Mesothelial cell of epicardium (in vitro differentiated cells): Measurements from ENCODE around the gene BARHL1. TPM values are rescaled to one million over a fixed set of nuclear protein-coding genes. Genes with fewer than 3 reads are reported as not detected.

ENCODE experiments used
- DNase-seq, 2 experiments: peaks; one replicate each; pipeline ENCODE4 v3.0.0; 2021; ENCODE audit warnings: low spot score in 2 of 2; ENCODE audit not compliant: unreplicated experiment in 2 of 2
- H3K27ac Mint-ChIP-seq: 2 replicates; pipeline ENCODE4 v1.8.0; 2021; ENCODE audit warnings: mixed read lengths
- H3K27me3 Mint-ChIP-seq: 2 replicates; pipeline ENCODE4 v1.8.0; 2021; ENCODE audit warnings: low read depth, mixed read lengths
- H3K36me3 Mint-ChIP-seq: 2 replicates; pipeline ENCODE4 v1.8.0; 2021; ENCODE audit warnings: mixed read lengths
- H3K4me1 Mint-ChIP-seq: 2 replicates; pipeline ENCODE4 v1.8.0; 2021; ENCODE audit warnings: mixed read lengths
- H3K4me3 Mint-ChIP-seq: 2 replicates; pipeline ENCODE4 v1.8.0; 2021; ENCODE audit warnings: mild to moderate bottlenecking, moderate library complexity, mixed read lengths
- H3K9me3 Mint-ChIP-seq: 2 replicates; pipeline ENCODE4 v1.8.0; 2021; ENCODE audit warnings: mixed read lengths
- total RNA-seq: library from RNA; stranded (reverse); gene quantifications from 3 replicates; pipeline ENCODE4 v1.2.1, GENCODE V29; 2021
- TF ChIP-seq, protein P1 (sequence below): fragments of 200-600 bp; sonication (generic); IDR thresholded peaks from one replicate; pipeline ENCODE4 v1.5.0; 2021; ENCODE audit warnings: antibody characterized with exemption; ENCODE audit not compliant: unreplicated experiment

BARHL1 gene
- total RNA-seq, 1 donor from 2014 or later: 0.18 TPM

GRCh38 chr9:132627106-132627505, 44.7 kb downstream of the BARHL1 start:
- H3K27ac Mint-ChIP-seq: no peak overlapping the region
- no peaks in the 10 kb centered on the region for H3K9me3 Mint-ChIP-seq
- peaks cover 40% of the 10 kb centered on the region for H3K36me3 Mint-ChIP-seq
- no peaks in the 10 kb centered on the region for H3K27me3 Mint-ChIP-seq
- H3K4me3 Mint-ChIP-seq: no peak overlapping the region
- no peak for DNase-seq
- H3K4me1 Mint-ChIP-seq: peaks cover 10% of the 10 kb centered on the region
- TF ChIP-seq, protein P1, sequence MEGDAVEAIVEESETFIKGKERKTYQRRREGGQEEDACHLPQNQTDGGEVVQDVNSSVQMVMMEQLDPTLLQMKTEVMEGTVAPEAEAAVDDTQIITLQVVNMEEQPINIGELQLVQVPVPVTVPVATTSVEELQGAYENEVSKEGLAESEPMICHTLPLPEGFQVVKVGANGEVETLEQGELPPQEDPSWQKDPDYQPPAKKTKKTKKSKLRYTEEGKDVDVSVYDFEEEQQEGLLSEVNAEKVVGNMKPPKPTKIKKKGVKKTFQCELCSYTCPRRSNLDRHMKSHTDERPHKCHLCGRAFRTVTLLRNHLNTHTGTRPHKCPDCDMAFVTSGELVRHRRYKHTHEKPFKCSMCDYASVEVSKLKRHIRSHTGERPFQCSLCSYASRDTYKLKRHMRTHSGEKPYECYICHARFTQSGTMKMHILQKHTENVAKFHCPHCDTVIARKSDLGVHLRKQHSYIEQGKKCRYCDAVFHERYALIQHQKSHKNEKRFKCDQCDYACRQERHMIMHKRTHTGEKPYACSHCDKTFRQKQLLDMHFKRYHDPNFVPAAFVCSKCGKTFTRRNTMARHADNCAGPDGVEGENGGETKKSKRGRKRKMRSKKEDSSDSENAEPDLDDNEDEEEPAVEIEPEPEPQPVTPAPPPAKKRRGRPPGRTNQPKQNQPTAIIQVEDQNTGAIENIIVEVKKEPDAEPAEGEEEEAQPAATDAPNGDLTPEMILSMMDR: no peak

GRCh38 chr9:132627594-132627993, 45.2 kb downstream of the BARHL1 start:
- H3K27me3 Mint-ChIP-seq: no peaks in the 10 kb centered on the region
- H3K9me3 Mint-ChIP-seq: no peaks in the 10 kb centered on the region
- peaks cover 6% of the 10 kb centered on the region for H3K4me1 Mint-ChIP-seq
- H3K27ac Mint-ChIP-seq: no peak overlapping the region
- no peak overlapping the region for H3K4me3 Mint-ChIP-seq
- TF ChIP-seq, protein P1: no peak
- H3K36me3 Mint-ChIP-seq: peaks cover 38% of the 10 kb centered on the region
- no peak for DNase-seq

DNA sequence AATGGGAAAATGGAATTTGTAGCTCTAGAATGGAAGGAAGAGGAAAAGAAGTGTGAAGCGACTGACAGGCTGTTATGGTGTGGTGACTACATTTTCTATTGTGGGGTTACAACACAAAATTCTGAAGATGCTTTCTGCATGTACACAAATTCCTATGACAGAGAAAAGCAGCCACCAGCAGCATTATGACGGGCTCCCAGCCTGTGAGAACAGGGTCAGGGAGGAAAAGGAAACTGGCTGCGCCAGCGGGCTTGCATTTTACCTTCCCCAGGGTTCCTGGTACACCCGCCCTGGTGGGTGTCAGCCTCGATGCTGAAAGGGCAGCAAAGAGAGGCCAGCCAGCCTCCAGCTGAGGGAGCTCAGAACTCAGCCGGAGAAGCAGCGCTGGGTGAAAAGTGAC, 46.3 kb downstream of the BARHL1 start:
- Mint-ChIP-seq H3K27ac (no peak overlapping the region), H3K9me3 (no peaks in the 10 kb centered on the region), H3K4me3 (no peak overlapping the region), H3K36me3 (peaks cover 39% of the 10 kb centered on the region), H3K4me1 (peaks cover 6% of the 10 kb centered on the region), H3K27me3 (no peaks in the 10 kb centered on the region)
- TF ChIP-seq, protein P1: no peak
- DNase-seq: no peak

DNA sequence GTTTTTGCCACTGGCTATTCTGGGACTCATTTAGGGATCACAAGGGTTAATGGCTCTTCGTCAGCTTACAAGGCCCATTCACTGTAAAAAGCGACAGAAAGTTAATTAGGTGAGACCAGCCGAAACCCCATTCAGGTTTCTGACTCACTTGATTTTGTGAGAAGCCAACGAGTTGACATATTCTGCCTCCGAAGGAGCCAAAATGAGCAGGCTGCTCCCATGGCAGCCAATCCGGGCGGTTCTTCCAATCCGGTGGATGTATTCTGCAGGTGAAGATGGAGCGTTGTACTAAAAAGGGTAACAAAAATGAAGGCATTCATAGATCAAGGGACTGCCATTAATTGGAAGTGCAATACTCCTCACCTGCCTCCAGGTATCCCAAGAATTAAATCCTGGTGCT, 47.7 kb downstream of the BARHL1 start:
- no peak overlapping the region for H3K4me3 Mint-ChIP-seq
- peaks cover 44% of the 10 kb centered on the region for H3K36me3 Mint-ChIP-seq
- TF ChIP-seq, protein P1: no peak
- no peak for DNase-seq
- H3K4me1 Mint-ChIP-seq: peaks cover 6% of the 10 kb centered on the region
- H3K9me3 Mint-ChIP-seq: no peaks in the 10 kb centered on the region
- H3K27me3 Mint-ChIP-seq: no peaks in the 10 kb centered on the region
- H3K27ac Mint-ChIP-seq: no peak overlapping the region

DNA sequence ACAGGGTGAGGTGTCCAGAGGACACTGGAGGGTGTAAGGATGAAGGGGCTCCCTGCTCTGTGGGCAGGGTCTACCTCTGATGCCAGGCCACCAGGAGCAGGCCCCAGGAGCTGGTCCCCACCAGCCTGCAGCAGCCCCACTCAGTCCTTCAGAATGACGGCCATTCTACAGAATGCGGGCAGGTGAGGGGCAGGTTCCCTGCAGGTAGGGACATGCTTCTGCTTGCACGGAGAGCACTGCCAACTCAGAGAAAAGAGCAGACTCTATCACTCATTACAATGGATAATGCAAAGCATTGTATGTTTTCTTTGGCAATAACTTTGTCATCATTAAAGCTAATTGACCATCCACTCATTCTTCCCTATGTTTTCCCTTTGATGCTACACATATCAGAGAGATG, 48.4 kb downstream of the BARHL1 start:
- no peak overlapping the region for H3K27ac Mint-ChIP-seq
- DNase-seq: no peak
- H3K4me1 Mint-ChIP-seq: peaks cover 6% of the 10 kb centered on the region
- H3K9me3 Mint-ChIP-seq: no peaks in the 10 kb centered on the region
- H3K4me3 Mint-ChIP-seq: no peak overlapping the region
- peaks cover 39% of the 10 kb centered on the region for H3K36me3 Mint-ChIP-seq
- TF ChIP-seq, protein P1: no peak
- H3K27me3 Mint-ChIP-seq: no peaks in the 10 kb centered on the region

GRCh38 chr9:132631280-132631679, 48.9 kb downstream of the BARHL1 start:
- no peak overlapping the region for H3K27ac Mint-ChIP-seq
- peaks cover 38% of the 10 kb centered on the region for H3K36me3 Mint-ChIP-seq
- H3K4me1 Mint-ChIP-seq: peaks cover 6% of the 10 kb centered on the region
- no peaks in the 10 kb centered on the region for H3K27me3 Mint-ChIP-seq
- no peak overlapping the region for H3K4me3 Mint-ChIP-seq
- H3K9me3 Mint-ChIP-seq: no peaks in the 10 kb centered on the region
- DNase-seq: no peak
- TF ChIP-seq, protein P1: no peak
